DOHH2 (cell line): Measurements from ENCODE around the gene ADAMTS5.

ENCODE experiments used
- H3F3A ChIP-seq: fragments of 200-600 bp; sonication (generic), shearing (Covaris generic); 2 replicates; pipeline ENCODE4 v1.6.0; 2016; ENCODE audit warnings: antibody characterized with exemption, mild to moderate bottlenecking; ENCODE audit not compliant: control insufficient read depth, insufficient read depth
- H3K27ac ChIP-seq: fragments of 200-600 bp; sonication (generic); 2 replicates; pipeline ENCODE4 v1.5.1; 2014; ENCODE audit warnings: low read depth, mild to moderate bottlenecking, low read length, moderate library complexity
- H3K27me3 ChIP-seq: fragments of 200-600 bp; sonication (generic); 2 replicates; pipeline ENCODE4 v1.6.1; 2014; ENCODE audit warnings: mild to moderate bottlenecking, low read length, mixed read lengths; ENCODE audit not compliant: control insufficient read depth
- H3K36me3 ChIP-seq: fragments of 200-600 bp; sonication (generic); 2 replicates; pipeline ENCODE4 v1.6.1; 2014; ENCODE audit warnings: mild to moderate bottlenecking, low read length, moderate library complexity, mixed read lengths; ENCODE audit not compliant: control insufficient read depth
- H3K4me1 ChIP-seq: fragments of 200-600 bp; sonication (generic); 2 replicates; pipeline ENCODE4 v1.6.1; 2014; ENCODE audit warnings: mild to moderate bottlenecking, low read length, mixed read lengths; ENCODE audit not compliant: control insufficient read depth
- H3K4me2 ChIP-seq: fragments of 200-600 bp; sonication (generic); 2 replicates; pipeline ENCODE4 v1.6.0; 2014; ENCODE audit warnings: mild to moderate bottlenecking, low read length, moderate library complexity
- H3K4me3 ChIP-seq: fragments of 200-600 bp; sonication (generic); 2 replicates; pipeline ENCODE4 v1.5.1; 2014; ENCODE audit warnings: mild to moderate bottlenecking, low read length, mixed read lengths
- H3K79me2 ChIP-seq: fragments of 200-600 bp; sonication (generic); 2 replicates; pipeline ENCODE4 v1.6.1; 2014; ENCODE audit warnings: mild to moderate bottlenecking, low read length, mixed read lengths; ENCODE audit not compliant: control insufficient read depth
- H3K9me2 ChIP-seq: fragments of 200-600 bp; sonication (generic); replicated peaks from 2 replicates; pipeline ENCODE4 v1.6.1; 2014; ENCODE audit warnings: mild to moderate bottlenecking, low read length, mixed read lengths; ENCODE audit not compliant: control insufficient read depth
- H3K9me3 ChIP-seq: fragments of 200-600 bp; sonication (generic); 2 replicates; pipeline ENCODE4 v1.6.1; 2014; ENCODE audit warnings: antibody characterized with exemption, low read length, mixed read lengths; ENCODE audit not compliant: control insufficient read depth, insufficient read depth
- H4K20me1 ChIP-seq: fragments of 200-600 bp; sonication (generic); 2 replicates; pipeline ENCODE4 v1.6.0; 2014; ENCODE audit warnings: low read depth, mild to moderate bottlenecking, antibody characterized with exemption, low read length, moderate library complexity; ENCODE audit not compliant: control insufficient read depth, insufficient read depth
- EZH2phosphoT487 ChIP-seq: fragments of 200-600 bp; sonication (generic); IDR thresholded peaks from 2 replicates; pipeline ENCODE4 v1.6.1; 2017; ENCODE audit warnings: borderline replicate concordance, mild to moderate bottlenecking, antibody characterized with exemption, low read length, moderate library complexity, mixed read lengths
- TF ChIP-seq, protein P1 (sequence below): fragments of 200-600 bp; sonication (generic); IDR thresholded peaks from one replicate; pipeline ENCODE4 v1.5.1; 2014; ENCODE audit warnings: antibody characterized with exemption, mild to moderate bottlenecking, low read depth, low read length; ENCODE audit not compliant: poor library complexity, severe bottlenecking

The ADAMTS5 gene

GRCh38 chr21:26967062-26967913, at the start of gene ADAMTS5:
Gene ADAMTS5 (minus strand): TSS chr21:26967088. CDS start chr21:26966391, 697 bp downstream.
- Histone ChIP-seq H3K36me3 (no peaks in the 10 kb centered on the region), H3K4me2 (no peak within 1 kb of the TSS), H3K4me3 (no peak within 1 kb of the TSS), H3K27me3 (no peaks in the 10 kb centered on the region), H3F3A (no peaks in the 10 kb centered on the region), H3K9me3 (peaks cover 7% of the 10 kb centered on the region; the same call in 1 of the 2 replicates), H3K4me1 (no peaks in the 10 kb centered on the region), H3K27ac (no peak within 1 kb of the TSS), H4K20me1 (no peaks in the 10 kb centered on the region), H3K9me2 (no peaks in the 10 kb centered on the region), H3K79me2 (no peaks in the 10 kb centered on the region)
- TF ChIP-seq EZH2phosphoT487: no peak
- TF ChIP-seq, protein P1, sequence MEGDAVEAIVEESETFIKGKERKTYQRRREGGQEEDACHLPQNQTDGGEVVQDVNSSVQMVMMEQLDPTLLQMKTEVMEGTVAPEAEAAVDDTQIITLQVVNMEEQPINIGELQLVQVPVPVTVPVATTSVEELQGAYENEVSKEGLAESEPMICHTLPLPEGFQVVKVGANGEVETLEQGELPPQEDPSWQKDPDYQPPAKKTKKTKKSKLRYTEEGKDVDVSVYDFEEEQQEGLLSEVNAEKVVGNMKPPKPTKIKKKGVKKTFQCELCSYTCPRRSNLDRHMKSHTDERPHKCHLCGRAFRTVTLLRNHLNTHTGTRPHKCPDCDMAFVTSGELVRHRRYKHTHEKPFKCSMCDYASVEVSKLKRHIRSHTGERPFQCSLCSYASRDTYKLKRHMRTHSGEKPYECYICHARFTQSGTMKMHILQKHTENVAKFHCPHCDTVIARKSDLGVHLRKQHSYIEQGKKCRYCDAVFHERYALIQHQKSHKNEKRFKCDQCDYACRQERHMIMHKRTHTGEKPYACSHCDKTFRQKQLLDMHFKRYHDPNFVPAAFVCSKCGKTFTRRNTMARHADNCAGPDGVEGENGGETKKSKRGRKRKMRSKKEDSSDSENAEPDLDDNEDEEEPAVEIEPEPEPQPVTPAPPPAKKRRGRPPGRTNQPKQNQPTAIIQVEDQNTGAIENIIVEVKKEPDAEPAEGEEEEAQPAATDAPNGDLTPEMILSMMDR: no peak

DNA sequence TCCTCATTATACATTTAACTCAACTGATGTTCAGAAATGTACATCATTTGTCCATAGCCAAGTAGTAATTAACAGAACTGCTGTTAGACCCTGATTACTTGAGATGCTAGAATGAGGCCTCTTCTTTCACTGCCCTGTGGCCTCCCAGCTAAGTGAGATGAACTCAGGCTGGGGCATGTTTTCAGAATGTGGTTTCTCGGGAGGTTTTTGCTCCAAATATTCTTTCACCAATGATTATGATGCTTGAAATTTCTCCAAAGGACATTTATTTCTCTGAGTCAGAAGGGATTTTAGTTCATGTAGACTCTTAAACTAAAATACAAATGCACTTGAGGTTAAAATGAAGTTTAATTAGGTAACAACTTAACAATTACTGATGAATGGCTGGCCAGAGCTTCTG, 34.6 kb upstream of the ADAMTS5 start:
- Histone ChIP-seq H3K27ac (no peak overlapping the region), H3K9me2 (no peaks in the 10 kb centered on the region), H3F3A (no peaks in the 10 kb centered on the region), H3K4me2 (no peak overlapping the region), H4K20me1 (no peaks in the 10 kb centered on the region), H3K4me3 (no peak overlapping the region), H3K79me2 (no peaks in the 10 kb centered on the region), H3K4me1 (no peaks in the 10 kb centered on the region), H3K9me3 (no peaks in the 10 kb centered on the region; the same call in 1 of the 2 replicates), H3K36me3 (no peaks in the 10 kb centered on the region), H3K27me3 (no peaks in the 10 kb centered on the region)
- no peak for TF ChIP-seq EZH2phosphoT487
- TF ChIP-seq, protein P1: no peak

- Histone ChIP-seq H3K9me3 (no peaks in the 10 kb centered on the region; the same call in 1 of the 2 replicates), H3K4me1 (no peaks in the 10 kb centered on the region), H3K79me2 (no peaks in the 10 kb centered on the region), H3K9me2 (no peaks in the 10 kb centered on the region), H3K27ac (no peak overlapping the region), H3F3A (no peaks in the 10 kb centered on the region), H3K4me3 (no peak overlapping the region), H3K27me3 (no peaks in the 10 kb centered on the region), H3K36me3 (no peaks in the 10 kb centered on the region), H3K4me2 (no peak overlapping the region), H4K20me1 (no peaks in the 10 kb centered on the region)
- TF ChIP-seq EZH2phosphoT487: no peak
- TF ChIP-seq, protein P1: no peak
Observed at GRCh38 chr21:26983576-26983975, 16.7 kb upstream of the ADAMTS5 start.
